Right lobe of liver (tissue), 6 donors: ENCODE data around the gene OTC. TPM values are rescaled to one million over a fixed set of nuclear protein-coding genes. Genes with fewer than 3 reads are reported as not detected.
A peak's percentile ranks its signal among the peaks of the same experiment; 100 is the strongest.

ENCODE experiments used
- ATAC-seq, 4 donors: fragments of 200-7000 bp; cut with Tn5 transposase; one replicate each; pipeline ENCODE4 v1.9.1; 2020; ENCODE audit warnings: mild to moderate bottlenecking in 4 of 4, moderate library complexity in 4 of 4
- DNase-seq, 3 donors: peaks; one replicate each; pipeline ENCODE4 v3.0.0-alpha.2; 2020
- H3K27ac ChIP-seq, 3 donors: fragments of 200-600 bp; one replicate each; pipeline ENCODE4 v1.8.0; 2022
- H3K27me3 ChIP-seq, 2 donors: fragments of 200-600 bp; one replicate each; pipeline ENCODE4 v1.8.0; 2022
- H3K36me3 ChIP-seq, 4 donors: fragments of 200-600 bp; sonication (generic) in 1 of 4; one replicate each; pipeline versions ENCODE4 v1.5.1 to v1.8.0; 2017 to 2022; ENCODE audit warnings: control low read depth in 1 of 4
- H3K4me1 ChIP-seq, 4 donors: fragments of 200-600 bp; sonication (generic) in 1 of 4; one replicate each; pipeline versions ENCODE4 v1.5.1 to v1.8.0; 2017 to 2022; ENCODE audit warnings: control low read depth in 1 of 4
- H3K4me3 ChIP-seq, 3 donors: fragments of 200-600 bp; one replicate each; pipeline ENCODE4 v1.8.0; 2022
- H3K9me3 ChIP-seq, 4 donors: fragments of 200-600 bp; sonication (generic) in 1 of 4; one replicate each; pipeline versions ENCODE4 v1.5.1 to v1.8.0; 2017 to 2022; ENCODE audit warnings: control low read depth in 1 of 4
- POLR2A ChIP-seq: fragments of 450-650 bp; IDR thresholded peaks from one replicate; pipeline ENCODE4 v1.6.1; 2017; ENCODE audit warnings: antibody characterized with exemption, mild to moderate bottlenecking
- WGBS: methylation state at CpG from one replicate; pipeline ENCODE4 v1.1.6; 2018; ENCODE audit warnings: low coverage, low lambda C conversion rate; ENCODE audit not compliant: insufficient coverage; ENCODE audit errors: missing lambda C conversion rate; 5-methylcytosine and 5-hydroxymethylcytosine counted together
- intact Hi-C, 2 donors: fragments of 100-400 bp; cut with DNase I; formaldehyde crosslinking; loops; one replicate each; pipeline versions ENCODE4 v1.11.2 to v1.14.1; 2022
- total RNA-seq, 6 experiments: library from RNA; depleted of rRNA in 2 of 6; stranded (reverse); fragments of >200 nt in 2 of 6; fragmentation: NEBNext Ultra II Directional in 3 of 6; extraction: Animal tissue kit (Norgen Biotek cat#: 25700) in 3 of 6; gene quantifications; one replicate each; pipeline versions ENCODE4 v1.1.0 to v1.2.4, GENCODE V29; 2016 to 2023
- TF ChIP-seq, protein P1 (sequence below), 4 donors: fragments of 200-600 bp in 3 of 4; fragments of 450-650 bp in 1 of 4; IDR thresholded peaks; one replicate each; pipeline versions ENCODE4 v1.5.1 to v1.8.0; 2016 to 2022; ENCODE audit warnings: antibody characterized with exemption in 4 of 4, mild to moderate bottlenecking in 2 of 4
- donor health status: DM: no; HTN: yes; CAD: no.
- donor health status: DM: no; HTN: no; CAD: no.
- donor health status: DM: no; HTN: no; CAD: no.
- donor health status: DM: no; HTN: yes; CAD: no.
- donor health status: DM: no; HTN: yes; CAD: no.

The OTC gene
- total RNA-seq, 6 experiments from 2014 or later, result 84.6 to 212 (median 95.5) TPM

DNA sequence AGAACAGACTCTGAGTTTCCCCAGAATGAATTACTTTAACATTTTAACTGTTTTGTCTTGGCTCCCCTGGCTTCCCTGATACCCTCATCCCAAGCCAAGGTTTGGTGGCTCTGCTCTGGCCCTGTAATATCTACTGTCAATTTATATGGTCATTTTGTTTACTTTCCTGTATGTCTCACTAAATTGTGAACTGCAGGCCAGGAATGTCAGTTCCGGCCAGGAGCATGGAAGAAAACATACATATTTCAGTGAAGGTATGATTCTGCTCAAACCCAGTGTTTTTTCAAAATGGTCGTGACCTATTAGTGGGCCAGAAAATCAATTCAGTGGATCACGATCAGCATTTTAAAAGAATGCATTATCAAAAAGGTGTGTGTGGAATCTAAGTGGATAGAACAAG lies 26.3 kb upstream of the OTC start:
- H3K9me3 ChIP-seq, result no peaks in the 10 kb centered on the region
- peaks cover 0 to 2% (median 0%) of the 10 kb centered on the region in 4 donors for H3K4me1 ChIP-seq
- H3K36me3 ChIP-seq, result no peaks in the 10 kb centered on the region
- peak overlapping the region in 2 of 3 donors; percentile 66 to 76 for H3K27ac ChIP-seq
- TF ChIP-seq, protein P1, sequence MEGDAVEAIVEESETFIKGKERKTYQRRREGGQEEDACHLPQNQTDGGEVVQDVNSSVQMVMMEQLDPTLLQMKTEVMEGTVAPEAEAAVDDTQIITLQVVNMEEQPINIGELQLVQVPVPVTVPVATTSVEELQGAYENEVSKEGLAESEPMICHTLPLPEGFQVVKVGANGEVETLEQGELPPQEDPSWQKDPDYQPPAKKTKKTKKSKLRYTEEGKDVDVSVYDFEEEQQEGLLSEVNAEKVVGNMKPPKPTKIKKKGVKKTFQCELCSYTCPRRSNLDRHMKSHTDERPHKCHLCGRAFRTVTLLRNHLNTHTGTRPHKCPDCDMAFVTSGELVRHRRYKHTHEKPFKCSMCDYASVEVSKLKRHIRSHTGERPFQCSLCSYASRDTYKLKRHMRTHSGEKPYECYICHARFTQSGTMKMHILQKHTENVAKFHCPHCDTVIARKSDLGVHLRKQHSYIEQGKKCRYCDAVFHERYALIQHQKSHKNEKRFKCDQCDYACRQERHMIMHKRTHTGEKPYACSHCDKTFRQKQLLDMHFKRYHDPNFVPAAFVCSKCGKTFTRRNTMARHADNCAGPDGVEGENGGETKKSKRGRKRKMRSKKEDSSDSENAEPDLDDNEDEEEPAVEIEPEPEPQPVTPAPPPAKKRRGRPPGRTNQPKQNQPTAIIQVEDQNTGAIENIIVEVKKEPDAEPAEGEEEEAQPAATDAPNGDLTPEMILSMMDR (IDR thresholded peaks at IDR 0.05), result no peak
- no peak for TF ChIP-seq POLR2A
- H3K4me3 ChIP-seq, result peak overlapping the region; percentile 69 to 78 (median 76)
- no peaks in the 10 kb centered on the region for H3K27me3 ChIP-seq
- WGBS, result 31% methylated on average over 3 of the region's 3 CpGs
- no peak for DNase-seq
- no peak for ATAC-seq
- intact Hi-C loops, result no loop called here

DNA sequence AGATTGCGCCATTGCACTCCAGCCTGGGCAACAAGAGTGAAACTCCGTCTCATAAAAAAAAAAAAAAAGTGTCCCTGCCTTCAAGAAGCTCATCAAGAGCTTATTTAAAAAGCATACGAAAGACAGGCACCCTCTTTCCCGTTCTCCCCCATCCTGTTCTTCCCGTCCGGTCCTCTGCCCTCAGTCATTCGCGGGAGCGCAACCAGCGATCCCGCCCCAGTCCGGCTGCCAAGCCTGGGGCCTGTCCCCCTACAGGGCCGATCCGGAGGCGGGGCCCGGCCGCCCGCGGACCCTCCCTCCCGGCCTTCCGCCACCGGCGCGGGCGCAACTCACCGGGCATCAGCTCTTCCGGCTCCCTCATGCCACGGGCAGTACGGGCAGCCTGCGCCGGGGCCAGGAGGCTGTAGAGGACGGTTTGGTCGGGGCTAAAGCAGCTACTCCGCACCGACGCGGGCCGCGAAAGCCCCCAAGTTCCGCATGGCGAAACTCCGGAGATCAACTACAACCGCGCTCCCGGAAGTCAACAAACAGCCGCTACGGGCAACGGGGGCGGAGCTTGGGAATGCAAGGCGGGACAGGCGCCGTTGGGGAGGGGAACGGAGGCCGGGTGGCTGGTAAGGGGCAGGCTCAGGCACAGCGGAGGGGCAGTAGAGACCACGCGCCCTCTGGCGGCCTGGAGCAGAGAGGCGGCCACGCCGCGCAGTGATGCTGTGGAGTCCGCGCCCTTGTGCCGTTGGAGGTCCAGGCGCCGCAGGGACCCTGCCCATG lies 25.2 kb upstream of the OTC start, which contains the start of gene RPGR:
Gene RPGR, minus strand, starts transcription at position 503 of the 768 bp plus-strand sequence. Its CDS starts 142 bp downstream, at position 361.
- DNase-seq (peak; percentile 94 to 96 (median 95)), ATAC-seq (peak; percentile 97 to 99 (median 98))
- Histone ChIP-seq H3K27me3 (no peaks in the 10 kb centered on the region), H3K4me3 (peak within 1 kb of the TSS; percentile 69 to 78 (median 76)), H3K9me3 (no peaks in the 10 kb centered on the region), H3K36me3 (no peaks in the 10 kb centered on the region), H3K4me1 (peaks cover 0 to 2% (median 0%) of the 10 kb centered on the region in 4 donors), H3K27ac (peak within 1 kb of the TSS; percentile 66 to 76 (median 68))
- WGBS, result 34% methylated on average over 18 of the region's 67 CpGs
- TF ChIP-seq, protein P1 (IDR thresholded peaks at IDR 0.05), result peak; percentile 73 to 88 (median 80)
- TF ChIP-seq POLR2A, result peak; percentile 62
- intact Hi-C loops, result no loop called here

DNA sequence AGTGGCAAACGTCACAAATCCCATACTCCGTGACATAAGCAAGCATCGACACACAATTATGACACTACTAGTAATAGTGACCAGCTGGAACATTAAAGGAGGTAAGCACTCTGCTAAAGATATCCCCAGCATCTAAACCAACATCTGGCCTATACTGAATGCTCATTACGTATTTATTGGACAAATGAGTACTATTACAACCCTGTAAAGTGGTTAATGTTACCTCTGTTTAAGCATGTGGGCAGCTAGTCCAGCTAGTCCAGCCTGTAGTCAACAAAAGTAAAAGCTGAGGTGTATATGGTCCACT lies 24.7 kb upstream of the OTC start:
- Histone ChIP-seq H3K9me3 (no peaks in the 10 kb centered on the region), H3K27me3 (no peaks in the 10 kb centered on the region), H3K27ac (peak overlapping the region in 1 of 3 donors; percentile 76), H3K36me3 (no peaks in the 10 kb centered on the region), H3K4me3 (peak overlapping the region in 1 of 3 donors; percentile 78), H3K4me1 (peaks cover 0 to 2% (median 0%) of the 10 kb centered on the region in 4 donors)
- ATAC-seq, result no peak
- TF ChIP-seq, protein P1 (IDR thresholded peaks at IDR 0.05), result peak in 1 of 4 donors; percentile 2
- TF ChIP-seq POLR2A, result no peak
- intact Hi-C loops, result no loop called here
- WGBS, result 8% methylated on average over 4 of the region's 4 CpGs
- DNase-seq, result no peak

DNA sequence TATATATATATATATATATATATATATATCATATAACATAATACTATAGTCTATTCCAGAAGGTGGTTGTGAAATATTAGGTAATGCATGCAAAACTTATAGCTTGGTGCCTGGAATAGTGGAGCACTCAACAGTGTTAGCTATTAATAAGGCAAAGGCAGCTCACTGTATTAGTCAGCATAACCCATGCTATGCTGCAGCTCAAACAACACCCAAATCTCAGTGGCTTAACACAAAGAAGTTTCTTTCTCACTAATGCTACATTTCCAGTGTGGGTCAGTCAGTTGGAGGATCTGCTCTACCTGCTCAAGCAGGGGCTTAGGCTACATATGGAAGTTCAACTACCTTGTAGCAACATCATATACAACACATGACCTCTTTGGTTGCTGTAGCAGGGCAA lies 19.9 kb upstream of the OTC start:
- Histone ChIP-seq H3K27ac (no peak overlapping the region), H3K27me3 (no peaks in the 10 kb centered on the region), H3K9me3 (no peaks in the 10 kb centered on the region), H3K36me3 (no peaks in the 10 kb centered on the region), H3K4me3 (no peak overlapping the region), H3K4me1 (peaks cover 0 to 7% (median 0%) of the 10 kb centered on the region in 4 donors)
- intact Hi-C loops, result no loop called here
- ATAC-seq (no peak), DNase-seq (no peak)
- TF ChIP-seq POLR2A, result no peak
- TF ChIP-seq, protein P1 (IDR thresholded peaks at IDR 0.05), result no peak
